Stimulated activated CD4-positive, alpha-beta T cell treated with anti-CD3 and anti-CD28 coated beads, Interleukin-2, amount 100 ng/mL, for 24 hours (primary cell): Measurements from ENCODE around the gene LONRF2.
"Not testable (repeated sequence)": the region's sequence is repeated elsewhere in the genome, so short reads cannot be mapped to it uniquely, and the experiment has no call there.

Experiments used
- DNase-seq, 2 donors: peaks; one replicate each; pipeline ENCODE4 v3.0.0-alpha.2; 2020

Gene LONRF2

DNA sequence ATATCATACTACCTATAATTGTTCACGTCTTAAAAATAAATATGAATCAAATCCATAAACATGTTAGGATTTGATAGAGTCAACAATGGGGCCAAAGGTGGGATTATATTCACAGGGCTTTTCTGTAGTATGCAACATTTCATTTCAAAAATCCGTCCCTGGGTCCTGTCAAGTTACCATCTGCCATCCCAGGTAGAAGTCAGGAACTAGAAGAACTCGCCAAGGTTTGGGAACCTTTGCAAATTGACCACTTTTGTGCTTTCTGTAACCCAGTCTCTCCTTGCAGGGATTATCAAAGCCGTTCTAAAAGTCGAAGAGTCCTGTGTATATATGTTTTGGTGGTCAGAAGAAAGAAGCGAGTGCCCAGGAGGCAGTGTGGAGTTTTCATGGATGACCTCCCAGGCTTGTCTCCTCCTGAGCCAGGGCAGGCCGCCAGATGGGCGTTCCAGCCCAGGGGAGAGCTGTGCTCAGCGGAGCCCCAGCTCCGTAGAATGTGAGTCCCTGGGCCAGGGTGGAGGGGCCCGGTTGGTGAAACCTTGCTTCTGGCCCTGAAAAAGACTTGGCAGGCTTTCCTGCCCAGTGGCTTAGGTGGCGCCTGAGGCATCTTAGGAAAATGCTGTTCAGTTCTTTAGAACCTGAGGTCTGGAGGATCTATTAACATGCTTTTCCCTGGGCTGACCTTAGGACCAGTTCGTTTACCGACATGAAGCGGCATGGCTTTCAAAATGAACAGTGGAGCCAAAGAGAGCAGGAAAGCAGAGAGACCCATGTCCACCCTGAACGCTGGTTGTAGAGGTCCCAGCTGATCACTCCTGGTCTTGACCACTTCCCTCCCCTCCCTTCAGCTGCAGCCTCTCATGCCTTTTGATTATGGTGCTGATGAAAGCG lies 69.2 kb downstream of the LONRF2 start:
- no peak for DNase-seq

DNA sequence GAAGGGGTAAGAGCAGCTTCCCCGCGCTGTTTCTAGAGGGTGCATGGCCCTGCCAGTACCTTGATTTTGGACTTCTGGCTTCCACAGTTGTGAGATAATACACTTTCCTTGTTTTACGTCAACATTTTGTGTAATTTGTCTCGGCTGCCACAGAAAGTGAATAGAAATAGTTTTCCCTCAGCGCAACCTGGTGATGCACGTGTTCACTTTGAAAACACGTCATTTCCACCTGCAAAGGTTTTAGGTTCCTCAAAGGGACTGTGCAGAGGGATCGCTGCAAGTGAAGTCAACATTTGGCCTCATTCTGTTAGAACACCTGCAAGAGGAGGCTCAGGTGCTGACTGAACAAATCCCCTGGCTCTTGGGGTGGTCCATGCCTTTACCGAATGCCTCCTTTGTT lies 71.7 kb downstream of the LONRF2 start:
- DNase-seq, result no peak

DNA sequence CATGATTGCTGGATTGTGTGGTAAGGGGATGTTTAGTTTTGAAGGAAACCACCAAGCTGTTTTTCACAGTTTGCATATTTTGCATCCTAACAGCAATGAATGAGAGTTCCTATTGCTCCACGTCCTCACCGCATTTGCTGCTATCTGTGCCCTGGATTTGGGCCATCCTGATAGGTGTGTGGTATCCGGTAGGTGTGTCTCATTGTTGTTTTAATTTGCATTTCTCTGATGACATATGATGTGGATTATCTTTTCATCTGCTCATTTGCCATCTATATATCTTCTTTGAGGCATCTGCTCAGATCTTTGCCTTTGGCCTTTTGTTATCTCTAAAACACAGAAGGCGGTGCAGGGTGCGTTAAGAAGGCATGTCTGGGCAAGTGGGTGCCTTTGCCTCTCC lies 73.3 kb downstream of the LONRF2 start:
- no peak for DNase-seq

DNA sequence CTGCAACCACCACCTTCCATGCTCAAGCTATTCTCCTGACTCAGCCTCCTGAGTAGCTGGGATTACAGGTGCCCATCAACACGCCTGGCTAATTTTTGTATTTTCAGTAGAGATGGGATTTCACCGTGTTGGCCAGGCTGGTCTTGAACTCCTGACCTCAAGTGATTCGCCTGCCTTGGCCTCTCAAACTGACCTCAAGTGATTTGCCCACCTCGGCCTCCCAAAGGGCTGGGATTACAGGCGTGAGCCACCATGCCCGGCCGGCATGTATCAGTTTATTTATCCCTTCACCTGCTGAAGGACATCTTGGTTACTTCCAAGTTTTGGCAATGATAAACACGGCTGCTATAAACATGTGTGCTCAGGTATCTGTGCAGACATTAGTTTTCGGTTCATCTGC lies 73.7 kb downstream of the LONRF2 start:
- DNase-seq, result not testable (repeated sequence)

DNA sequence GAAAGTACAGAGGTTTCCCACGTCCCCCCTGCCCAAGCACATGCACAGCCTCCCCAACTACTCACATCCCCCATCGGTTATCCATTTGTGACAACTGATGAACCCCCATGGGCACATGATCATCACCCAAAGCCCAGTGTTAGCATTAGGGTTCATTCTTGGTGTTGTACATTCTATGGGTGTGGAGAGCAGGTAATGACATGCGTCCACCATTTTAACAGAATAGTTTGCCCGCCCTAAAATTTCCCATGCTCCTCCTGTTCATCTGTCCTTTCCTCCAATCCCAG lies 74.3 kb downstream of the LONRF2 start:
- DNase-seq, result no peak

DNA sequence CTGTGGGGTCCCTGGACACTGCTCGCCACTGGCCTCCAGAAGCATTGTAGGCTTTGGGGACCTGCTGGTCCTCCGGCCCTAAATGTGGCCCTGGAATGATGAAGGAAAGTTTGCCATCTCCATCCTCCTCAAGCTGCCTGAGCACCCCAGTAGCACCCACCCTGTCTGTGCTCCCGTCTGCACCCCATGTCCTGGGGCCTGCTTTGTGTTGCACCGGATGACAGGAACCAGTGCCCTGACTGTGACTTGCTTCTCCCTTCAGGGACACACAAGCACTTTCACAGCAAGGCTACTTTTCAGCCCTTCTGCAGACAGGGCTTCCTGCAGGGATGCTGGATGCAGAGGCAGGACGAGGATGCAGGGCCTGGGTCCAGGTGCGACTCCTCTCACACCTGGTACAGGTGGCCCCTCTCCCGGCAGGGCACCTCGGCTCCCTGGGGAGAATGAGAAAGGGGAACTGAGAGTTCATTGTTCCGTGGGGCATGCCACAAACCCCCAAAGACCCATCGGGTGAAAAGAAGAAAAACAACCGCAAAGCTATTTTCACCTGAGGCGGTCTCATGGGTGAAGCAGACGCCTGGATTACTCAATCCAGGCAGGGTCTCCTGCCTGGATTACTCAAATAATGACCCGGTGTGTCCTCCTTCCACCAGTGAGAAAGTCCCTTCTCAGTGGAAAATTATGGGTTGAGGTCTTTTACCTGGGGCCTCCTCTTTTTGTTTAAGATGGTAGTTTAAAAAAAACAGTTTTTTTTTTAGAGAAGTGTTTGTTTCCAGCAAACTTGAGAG lies 74.9 kb downstream of the LONRF2 start:
- DNase-seq, result no peak

DNA sequence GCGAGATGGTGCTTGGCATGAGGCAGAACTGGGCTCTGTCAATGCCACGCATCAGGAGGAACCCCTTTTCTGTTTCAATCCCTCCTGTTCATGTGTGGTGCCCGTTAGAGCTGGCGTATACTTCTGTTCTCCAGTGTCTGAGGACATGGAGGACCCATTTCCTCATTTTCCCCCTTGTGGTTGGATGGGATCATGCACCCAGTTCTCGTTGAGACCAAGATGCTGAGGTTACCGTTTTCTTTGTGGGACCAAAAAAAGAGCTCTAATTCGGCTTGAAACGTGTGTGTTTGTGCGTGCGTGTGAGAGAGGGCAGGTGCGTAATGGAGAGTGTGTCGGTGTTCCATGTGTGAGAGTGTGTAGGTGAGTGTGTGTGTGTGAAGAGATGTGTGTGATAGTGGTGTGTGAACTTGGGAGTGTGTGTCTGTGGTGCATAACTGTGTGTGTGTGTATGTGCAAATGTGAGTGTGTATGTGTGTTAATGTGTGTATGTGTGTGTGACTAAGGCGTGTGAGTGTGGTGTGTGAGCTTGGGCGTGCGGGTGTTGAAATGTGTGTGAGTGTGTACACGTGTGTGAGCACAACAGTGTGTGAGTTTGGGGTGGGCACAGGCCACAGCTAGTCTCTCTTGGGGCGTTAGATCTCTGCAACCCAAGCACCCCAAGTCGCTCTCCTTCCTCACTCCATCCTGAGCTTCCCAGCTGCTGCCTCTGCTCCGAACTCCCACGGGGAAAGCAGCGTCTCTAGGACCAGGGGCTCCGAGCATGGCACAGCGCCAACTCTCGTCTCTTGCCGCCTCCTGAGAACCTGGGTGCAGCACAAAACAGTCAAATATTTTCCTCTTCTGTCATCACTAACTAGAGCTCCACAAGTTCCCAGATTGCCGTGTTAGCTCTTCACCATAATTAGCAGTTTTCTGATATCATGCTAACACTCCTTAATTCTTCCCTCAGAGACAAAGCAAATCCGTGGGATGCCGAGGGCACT lies 75.8 kb downstream of the LONRF2 start:
- peak in 1 of 2 donors; percentile 21 for DNase-seq

DNA sequence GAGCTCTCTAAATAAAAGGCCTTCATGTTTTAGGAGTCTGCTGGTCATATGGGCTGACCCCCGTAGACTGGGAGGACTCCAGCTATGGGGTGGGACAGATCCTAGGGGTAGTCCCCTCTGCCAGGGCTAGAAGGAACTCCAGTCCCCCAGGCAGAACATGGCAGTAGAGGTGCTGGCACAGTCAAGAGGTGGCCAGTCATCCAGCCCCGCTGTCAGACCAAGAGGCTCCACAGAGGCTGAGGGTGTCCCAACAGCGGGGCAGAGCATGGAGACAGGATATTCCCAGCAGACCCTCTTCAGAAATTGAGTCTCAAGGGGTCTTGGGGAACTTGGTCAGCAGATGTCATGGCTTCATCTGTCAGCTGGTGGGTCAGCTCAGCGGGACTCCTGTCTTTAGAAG lies 76.6 kb downstream of the LONRF2 start:
- no peak for DNase-seq

DNA sequence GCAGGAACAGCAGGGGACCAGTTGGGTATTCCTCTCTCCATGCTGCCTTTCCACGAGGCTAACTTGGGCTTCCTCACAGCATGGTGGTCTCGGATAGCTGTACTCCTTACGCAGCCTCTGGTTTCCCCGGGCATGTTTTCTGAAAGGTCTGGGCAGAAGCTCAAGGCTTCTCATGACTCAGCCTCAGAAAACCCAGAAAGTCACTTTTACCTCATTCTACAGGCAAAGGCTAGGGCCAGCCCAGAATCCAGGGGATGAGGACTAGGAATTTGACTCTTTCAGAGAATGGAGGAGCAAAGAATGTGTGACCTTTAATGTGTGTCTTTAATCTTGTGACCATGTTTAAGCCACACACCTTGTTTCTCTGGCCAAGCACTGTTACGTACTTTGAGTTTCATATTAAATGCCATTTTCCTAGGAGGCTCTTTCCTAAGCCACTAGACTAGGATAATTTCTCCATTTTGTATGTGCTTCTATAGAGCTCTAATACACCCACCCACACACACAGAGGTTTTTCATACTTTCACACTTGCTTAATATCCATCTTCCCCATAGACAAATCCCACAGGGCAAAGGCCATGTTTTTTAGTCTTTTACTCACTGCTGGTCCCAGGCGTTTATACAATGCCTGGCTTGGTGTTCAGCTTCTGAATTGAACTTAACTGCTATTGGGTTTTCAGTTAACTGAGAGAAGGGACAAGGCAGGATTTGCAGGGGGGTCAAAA lies 77.3 kb downstream of the LONRF2 start:
- no peak for DNase-seq

DNA sequence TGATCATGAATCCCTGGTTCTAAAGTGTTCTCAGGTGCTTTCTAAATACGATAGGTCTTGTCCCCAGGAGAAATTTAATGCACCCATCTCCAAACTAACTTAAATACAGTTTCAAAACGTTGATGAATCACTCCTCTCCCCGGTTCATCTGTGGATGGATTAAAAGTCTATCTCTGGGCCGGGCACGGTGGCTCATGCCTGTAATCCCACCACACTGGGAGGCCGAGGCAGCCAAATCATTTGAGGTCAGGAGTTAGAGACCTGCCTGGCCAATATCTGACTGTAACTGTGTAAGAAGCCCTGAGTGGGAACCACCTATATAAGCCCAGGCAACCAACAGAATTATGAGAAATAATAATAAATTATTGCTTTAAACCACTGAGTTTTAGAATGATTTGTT lies 78.7 kb downstream of the LONRF2 start:
- DNase-seq, result no peak

DNA sequence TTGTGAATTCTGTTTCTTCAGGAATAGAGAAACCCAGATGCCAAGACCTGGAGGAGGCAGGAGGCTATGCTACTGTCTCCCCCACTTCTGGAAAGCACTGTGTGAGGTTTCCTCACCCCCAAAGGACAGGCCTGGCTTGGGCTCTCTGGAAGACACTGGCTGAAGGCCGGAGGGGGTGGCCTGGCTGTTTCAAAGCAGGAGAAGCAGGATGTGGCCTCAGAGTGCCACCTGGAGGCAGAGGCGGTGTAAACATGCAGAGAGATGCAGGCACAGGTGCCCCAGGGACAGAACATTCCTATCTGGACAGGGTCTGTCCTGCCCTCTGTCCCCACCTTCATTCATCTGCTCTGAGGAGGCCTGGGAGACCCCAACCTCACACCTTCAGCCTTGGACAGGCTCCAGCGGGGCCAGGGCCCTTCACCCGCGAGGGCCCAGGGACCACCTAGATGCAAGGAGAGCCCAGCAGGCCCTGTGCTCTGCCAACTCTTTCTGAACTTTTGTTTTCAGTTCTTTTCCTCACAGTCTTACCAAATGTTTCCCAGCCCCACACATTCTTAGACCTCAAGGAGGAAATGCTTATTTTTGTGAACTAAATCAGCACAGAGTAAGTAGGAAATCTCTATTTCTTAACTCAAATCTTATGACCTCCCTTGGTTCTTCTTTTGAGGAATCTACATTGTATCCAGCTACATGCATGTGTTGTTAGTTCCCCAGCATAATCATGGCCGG lies 79.2 kb downstream of the LONRF2 start:
- DNase-seq, result peak; percentile 46 to 70

DNA sequence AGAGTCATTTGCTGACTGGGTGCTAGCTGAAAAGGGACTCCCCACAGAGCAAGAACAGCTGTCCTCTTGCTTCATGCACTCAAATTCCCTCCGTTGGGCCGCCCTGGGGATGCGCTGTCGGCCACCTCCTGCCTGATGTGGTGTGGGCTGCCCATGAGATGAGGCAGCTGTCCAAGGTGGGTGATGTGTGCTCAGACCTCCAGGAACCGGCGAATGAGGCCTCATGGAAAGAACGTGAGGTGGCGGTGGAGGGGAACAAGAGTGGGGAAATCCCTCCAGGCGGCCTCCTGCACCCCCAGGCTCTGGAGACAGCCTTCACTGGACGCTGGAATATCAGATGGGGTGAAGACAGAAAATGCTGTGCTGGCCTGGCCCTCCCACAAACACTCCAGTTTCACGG lies 79.8 kb downstream of the LONRF2 start:
- no peak for DNase-seq

DNA sequence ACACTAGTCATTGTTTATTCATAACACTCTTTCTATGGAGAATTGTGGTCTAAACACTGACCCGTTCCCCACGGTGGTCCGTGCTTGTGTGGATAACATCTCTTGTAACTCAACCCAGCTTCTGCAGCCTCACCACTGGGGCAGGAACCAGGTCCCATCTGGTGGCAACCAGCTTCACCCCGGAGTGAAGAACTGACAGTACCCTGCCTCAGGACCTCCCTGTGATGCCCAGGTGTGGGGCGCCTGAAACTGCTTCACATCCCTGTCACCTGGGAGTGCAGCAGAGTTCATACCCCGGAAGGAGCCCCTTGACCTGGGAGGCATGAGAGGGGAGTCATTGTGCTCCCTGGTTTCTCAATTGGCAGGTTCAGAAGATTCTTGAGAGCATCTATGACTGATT lies 81.1 kb downstream of the LONRF2 start:
- DNase-seq, result no peak

DNA sequence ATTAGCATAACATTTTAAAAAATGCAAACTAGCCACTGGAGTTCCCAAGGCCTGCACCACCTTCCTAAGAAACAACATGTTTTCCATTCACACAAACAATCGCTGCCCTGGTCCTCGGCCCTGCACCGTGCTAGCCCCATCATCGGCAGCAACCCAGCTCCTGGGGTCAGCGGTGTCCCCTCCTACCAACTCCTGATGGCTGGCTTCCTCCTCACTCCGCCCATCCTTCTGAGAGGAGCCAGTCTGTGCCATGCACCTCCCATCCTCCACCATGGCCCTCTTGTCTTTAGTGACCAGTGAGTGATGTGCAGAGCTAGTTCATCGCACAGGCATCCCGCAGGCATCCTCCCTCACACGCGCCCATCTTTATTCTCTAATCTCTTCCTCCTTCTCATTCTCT lies 81.9 kb downstream of the LONRF2 start:
- DNase-seq, result no peak

DNA sequence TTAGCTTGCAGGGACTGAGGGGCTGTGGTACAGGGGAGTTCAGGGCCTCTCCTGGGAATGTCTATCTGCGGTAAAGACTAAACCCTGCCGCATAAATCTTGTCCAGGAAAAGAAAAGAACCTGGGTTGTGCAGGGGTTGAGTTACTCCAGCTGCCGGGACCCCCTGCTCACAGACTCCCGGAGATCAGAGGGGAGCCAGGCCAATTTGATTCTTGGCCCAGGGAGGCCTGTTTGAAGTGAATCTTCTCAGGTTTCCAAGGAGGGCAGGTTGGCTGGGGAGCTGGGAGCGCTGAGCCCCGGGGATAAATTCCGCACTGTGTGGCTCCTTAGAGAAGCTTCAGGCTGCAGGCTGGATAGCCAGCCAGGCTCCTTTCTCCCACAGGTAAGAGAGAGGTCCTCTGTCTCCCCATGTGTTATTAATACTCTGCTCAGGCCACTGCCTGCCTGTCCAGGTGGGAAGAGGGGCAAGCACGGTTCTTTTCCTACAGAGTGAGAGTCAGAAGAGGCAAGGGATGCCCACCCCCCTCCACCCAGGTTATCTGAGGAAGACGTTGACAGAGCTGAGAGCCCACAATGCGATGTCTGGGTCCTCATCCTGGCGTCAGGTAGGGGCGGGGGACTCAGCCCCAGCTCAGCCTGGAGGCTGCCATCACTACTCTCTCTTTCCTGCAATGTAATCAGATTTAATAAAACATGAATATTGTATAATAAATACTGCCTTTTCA lies 82.7 kb downstream of the LONRF2 start:
- DNase-seq, result no peak

DNA sequence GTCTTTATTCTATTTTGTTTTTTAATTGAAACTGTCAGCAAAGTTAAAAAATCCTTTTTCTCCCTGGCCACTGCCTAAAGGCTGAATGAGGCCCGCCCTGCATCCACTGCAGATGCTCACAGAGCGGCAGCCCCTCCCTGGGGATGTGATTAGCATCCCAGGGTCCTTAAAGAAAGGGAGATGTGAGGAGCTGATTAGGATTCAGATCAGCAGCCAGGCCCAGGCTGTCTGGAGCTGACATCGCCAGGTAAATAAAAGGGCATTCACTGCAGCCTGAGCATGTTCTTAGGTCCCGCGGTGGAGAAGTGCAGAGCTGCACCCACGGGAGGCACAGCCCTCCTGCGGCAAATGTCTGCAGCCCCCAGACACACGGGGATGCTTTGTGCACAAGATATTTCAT lies 83.8 kb downstream of the LONRF2 start:
- DNase-seq, result no peak

DNA sequence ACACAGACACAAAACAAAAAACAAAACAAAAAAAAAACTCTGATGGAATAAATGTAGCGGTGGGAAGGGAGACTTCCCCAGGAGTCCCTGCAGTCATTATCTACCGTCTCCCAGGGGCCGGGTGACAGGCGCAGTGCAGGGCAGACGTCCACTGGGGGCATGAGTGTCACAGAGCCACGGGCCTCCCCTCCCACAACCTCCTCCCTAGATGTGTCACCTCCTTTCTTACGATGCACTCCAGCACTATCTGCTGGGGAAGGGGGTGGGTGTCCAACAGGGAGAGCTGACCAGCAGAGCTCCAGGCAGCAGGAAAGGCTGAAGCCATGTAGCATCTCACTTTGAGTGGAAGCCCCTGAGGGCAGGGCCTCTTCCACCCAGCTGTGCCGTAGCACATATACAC lies 84.5 kb downstream of the LONRF2 start:
- no peak for DNase-seq

DNA sequence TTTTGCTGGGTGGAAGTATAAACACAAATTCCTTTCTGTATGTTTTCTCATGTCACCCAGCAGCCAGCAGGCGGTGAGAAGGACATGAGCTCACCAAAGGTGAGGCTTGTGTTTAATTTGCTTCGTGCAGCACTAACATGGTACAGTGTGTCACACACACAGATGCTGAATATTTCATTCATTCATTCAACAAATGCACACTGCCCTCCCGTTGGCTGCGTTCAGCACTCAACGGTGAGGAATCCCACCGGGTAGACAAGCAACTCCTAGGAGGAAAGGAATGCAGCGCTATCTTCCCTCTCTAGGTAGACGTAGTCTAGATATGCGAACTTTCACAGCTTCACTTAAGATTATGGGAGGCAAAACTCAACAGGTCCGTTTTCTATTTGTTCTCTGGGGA lies 85.1 kb downstream of the LONRF2 start:
- no peak for DNase-seq

DNA sequence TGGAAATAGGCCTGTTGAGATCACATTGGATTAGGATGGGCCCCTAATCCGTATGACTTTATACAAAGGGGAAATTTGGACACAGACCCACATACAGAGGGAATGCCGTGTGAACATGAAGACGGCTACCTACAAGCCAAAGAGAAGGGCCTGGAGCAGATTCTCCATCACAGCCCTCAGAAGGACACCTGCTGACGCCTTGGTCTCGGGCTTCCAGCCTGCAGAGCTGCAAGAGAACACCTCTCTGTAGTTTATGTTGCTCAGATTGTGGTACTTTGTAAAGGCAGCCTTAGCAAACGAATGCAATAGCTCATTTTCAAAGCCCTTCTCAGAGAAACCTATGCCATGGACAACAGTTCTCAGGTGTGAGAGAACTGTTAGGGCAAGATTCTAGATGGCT lies 86.1 kb downstream of the LONRF2 start:
- DNase-seq, result no peak

DNA sequence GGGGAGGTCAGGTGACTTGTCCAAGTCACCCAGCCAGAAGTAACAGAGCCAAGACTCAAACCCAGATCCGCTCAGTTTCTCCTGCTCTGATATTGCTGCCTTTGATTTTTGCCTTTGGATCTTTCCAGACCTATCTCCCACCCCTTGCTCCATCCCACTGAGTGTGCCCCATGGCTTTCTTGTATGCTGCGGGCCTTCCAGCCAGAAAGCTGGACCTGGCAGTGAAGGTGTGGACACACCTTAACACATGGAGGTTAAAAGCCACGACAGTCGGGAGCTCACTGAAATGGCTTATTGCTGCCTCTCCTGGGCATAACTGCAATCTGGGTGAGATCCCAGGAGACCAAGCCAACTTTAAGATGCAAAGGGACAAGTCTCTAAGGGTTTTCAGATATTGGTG lies 86.7 kb downstream of the LONRF2 start:
- DNase-seq, result no peak

DNA sequence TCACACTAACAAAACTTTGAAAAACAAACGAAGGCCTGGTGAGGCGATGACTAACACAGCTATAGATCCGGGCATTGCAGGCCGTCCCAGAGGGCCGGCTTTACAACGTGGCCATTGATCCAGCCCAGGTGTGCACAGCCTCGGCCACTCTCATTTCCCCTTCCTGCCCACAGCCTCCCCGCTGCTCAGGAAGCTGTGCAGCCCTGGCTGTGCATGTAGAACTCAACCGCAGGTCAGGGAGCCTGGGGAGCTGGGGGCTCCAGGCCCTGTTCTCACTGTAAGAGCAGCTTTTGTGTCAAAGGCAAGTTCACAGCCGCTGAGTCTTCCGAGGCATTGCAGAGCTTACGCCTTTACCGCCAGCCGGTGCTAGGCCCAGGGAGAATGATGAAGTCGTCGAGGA lies 87.2 kb downstream of the LONRF2 start:
- DNase-seq, result no peak
